Measurements from ENCODE around the gene MARCHF10.

DNA sequence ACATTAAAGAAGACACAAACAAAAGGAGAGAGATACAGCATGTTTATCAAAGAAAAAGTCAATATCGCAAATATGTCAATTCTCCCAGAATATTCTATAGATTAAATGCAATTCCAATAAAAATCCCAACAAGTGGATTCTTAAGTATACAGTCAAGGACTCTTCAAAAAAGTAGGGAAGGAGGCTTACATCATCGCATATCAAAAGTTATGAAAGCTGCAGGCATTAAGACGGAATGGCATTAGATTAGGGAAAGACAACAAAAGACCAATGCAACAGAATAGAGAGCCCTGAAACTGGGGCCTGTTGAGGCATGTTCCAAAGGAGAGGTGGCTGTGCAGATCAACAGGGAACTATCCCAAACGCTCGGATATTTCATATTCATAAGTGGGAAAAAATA, 76.0 kb downstream of the MARCHF10 start:
- TF ChIP-seq EZH2 (IDR thresholded peaks at IDR 0.05; ENCODE audit: borderline replicate concordance, insufficient read depth, low read length, poor library complexity, severe bottlenecking): no peak
- TF ChIP-seq, protein P1, sequence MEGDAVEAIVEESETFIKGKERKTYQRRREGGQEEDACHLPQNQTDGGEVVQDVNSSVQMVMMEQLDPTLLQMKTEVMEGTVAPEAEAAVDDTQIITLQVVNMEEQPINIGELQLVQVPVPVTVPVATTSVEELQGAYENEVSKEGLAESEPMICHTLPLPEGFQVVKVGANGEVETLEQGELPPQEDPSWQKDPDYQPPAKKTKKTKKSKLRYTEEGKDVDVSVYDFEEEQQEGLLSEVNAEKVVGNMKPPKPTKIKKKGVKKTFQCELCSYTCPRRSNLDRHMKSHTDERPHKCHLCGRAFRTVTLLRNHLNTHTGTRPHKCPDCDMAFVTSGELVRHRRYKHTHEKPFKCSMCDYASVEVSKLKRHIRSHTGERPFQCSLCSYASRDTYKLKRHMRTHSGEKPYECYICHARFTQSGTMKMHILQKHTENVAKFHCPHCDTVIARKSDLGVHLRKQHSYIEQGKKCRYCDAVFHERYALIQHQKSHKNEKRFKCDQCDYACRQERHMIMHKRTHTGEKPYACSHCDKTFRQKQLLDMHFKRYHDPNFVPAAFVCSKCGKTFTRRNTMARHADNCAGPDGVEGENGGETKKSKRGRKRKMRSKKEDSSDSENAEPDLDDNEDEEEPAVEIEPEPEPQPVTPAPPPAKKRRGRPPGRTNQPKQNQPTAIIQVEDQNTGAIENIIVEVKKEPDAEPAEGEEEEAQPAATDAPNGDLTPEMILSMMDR (IDR thresholded peaks at IDR 0.05; ENCODE audit: poor library complexity, severe bottlenecking): no peak
- TF ChIP-seq POLR2AphosphoS5 (IDR thresholded peaks at IDR 0.05): no peak
- TF ChIP-seq, protein P2, sequence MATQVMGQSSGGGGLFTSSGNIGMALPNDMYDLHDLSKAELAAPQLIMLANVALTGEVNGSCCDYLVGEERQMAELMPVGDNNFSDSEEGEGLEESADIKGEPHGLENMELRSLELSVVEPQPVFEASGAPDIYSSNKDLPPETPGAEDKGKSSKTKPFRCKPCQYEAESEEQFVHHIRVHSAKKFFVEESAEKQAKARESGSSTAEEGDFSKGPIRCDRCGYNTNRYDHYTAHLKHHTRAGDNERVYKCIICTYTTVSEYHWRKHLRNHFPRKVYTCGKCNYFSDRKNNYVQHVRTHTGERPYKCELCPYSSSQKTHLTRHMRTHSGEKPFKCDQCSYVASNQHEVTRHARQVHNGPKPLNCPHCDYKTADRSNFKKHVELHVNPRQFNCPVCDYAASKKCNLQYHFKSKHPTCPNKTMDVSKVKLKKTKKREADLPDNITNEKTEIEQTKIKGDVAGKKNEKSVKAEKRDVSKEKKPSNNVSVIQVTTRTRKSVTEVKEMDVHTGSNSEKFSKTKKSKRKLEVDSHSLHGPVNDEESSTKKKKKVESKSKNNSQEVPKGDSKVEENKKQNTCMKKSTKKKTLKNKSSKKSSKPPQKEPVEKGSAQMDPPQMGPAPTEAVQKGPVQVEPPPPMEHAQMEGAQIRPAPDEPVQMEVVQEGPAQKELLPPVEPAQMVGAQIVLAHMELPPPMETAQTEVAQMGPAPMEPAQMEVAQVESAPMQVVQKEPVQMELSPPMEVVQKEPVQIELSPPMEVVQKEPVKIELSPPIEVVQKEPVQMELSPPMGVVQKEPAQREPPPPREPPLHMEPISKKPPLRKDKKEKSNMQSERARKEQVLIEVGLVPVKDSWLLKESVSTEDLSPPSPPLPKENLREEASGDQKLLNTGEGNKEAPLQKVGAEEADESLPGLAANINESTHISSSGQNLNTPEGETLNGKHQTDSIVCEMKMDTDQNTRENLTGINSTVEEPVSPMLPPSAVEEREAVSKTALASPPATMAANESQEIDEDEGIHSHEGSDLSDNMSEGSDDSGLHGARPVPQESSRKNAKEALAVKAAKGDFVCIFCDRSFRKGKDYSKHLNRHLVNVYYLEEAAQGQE (IDR thresholded peaks at IDR 0.05; ENCODE audit: borderline replicate concordance): no peak
- no peak for TF ChIP-seq TAF1 (IDR thresholded peaks at IDR 0.05; ENCODE audit: low read depth)
- no peak for TF ChIP-seq MXI1 (conservative IDR thresholded peaks at IDR 0.05; ENCODE audit: poor library complexity, severe bottlenecking)
- TF ChIP-seq SMC3 (conservative IDR thresholded peaks at IDR 0.05; ENCODE audit: poor library complexity): no peak
- TF ChIP-seq EP300 (conservative IDR thresholded peaks at IDR 0.05; ENCODE audit: poor library complexity, severe bottlenecking): no peak

Measured in neural cell (in vitro differentiated cells).